ENCODE data around the gene OTUD5. TPM values are rescaled to one million over a fixed set of nuclear protein-coding genes. Genes with fewer than 3 reads are reported as not detected.

Gene OTUD5
- total and polyA plus RNA-seq, 10 donors = 29.6 to 65.8 (median 55.1) TPM

DNA sequence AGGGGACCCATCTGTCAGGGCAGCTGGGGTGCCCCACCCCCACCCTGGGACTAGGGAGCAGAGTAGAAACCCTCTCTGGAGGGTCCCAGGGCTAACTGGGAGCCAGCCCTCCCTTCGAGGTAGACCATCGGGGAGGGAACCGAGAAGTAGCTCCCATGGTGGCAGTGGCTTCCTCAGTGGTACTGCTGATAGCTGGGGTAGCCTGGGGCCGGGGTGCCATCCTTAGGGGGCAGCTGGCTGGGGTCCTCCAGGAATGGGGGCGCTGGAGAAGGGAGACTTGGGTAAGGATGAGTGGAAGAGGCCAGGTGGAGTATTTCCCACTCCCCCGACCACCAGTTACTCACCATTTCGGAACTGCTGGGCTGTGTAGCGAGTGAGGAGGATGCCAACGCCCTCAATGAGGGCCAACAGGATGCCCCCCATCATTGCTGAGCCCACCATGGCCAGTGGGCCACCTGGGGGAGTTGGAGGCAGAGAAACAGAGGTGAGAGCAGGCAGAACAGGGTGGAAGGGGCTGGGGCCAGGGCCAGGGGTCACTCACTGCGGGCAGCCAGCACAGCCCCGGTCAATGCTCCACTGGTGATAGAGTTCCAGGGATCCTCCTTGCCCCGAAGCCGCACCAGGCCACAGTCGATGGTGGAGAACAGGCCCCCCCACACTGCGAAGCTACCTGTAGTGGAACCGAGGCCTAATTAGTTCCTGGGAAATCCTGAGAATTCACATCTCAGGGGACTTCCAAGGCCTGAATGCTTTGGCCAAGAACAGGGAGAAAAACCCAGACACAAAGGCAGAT, 63.7 kb downstream of the OTUD5 start:
- H3K4me3 ChIP-seq = no peak overlapping the region
- 81 to 96% (median 87%) methylated on average over 6 to 16 of the region's 16 CpGs for WGBS, 5 donors
- H3K4me1 ChIP-seq = peaks cover 0 to 40% (median 18%) of the 10 kb centered on the region in 6 donors
- TF ChIP-seq POLR2AphosphoS5 (IDR thresholded peaks at IDR 0.05) = no peak
- H3K9me3 ChIP-seq = peaks cover 0 to 7% (median 0%) of the 10 kb centered on the region in 8 donors
- intact Hi-C loops (cut with DNase I; ENCODE audit: low total_unique reads) = loop anchor here (10.0 kb wide), 2 partner anchors 51 to 89 kb away; partner anchors contain the start of gene HDAC6
- no peak overlapping the region for H3K27ac ChIP-seq
- peak; percentile 71 for DNase-seq
- peaks cover 0 to 27% (median 9%) of the 10 kb centered on the region in 6 donors for H3K36me3 ChIP-seq
- H3K27me3 ChIP-seq (replicated peaks in 1 of 7) = peaks cover 0 to 7% (median 0%) of the 10 kb centered on the region in 7 donors

DNA sequence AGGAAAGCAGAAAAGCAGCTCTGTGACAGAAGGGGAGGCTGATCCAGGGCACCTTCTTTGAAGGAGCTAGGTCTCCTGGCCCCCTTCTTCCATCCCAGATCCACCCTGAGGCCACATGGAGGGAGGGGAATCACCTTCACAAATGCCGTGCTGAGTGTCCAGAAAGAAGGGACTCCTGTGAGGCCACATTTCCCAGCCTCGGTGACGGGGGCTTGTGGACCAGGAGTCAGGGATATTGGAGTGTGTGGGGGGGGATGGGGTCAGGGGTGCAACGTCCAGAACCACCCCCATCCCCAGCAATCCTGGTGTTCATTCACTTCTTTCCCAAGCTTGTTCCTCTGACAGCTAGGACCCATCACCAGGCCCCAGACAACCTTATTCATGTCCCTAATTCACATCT, 64.5 kb downstream of the OTUD5 start:
- WGBS, 5 donors = 63 to 90% (median 81%) methylated on average over 3 to 4 of the region's 4 CpGs
- no peak overlapping the region for H3K27ac ChIP-seq

DNA sequence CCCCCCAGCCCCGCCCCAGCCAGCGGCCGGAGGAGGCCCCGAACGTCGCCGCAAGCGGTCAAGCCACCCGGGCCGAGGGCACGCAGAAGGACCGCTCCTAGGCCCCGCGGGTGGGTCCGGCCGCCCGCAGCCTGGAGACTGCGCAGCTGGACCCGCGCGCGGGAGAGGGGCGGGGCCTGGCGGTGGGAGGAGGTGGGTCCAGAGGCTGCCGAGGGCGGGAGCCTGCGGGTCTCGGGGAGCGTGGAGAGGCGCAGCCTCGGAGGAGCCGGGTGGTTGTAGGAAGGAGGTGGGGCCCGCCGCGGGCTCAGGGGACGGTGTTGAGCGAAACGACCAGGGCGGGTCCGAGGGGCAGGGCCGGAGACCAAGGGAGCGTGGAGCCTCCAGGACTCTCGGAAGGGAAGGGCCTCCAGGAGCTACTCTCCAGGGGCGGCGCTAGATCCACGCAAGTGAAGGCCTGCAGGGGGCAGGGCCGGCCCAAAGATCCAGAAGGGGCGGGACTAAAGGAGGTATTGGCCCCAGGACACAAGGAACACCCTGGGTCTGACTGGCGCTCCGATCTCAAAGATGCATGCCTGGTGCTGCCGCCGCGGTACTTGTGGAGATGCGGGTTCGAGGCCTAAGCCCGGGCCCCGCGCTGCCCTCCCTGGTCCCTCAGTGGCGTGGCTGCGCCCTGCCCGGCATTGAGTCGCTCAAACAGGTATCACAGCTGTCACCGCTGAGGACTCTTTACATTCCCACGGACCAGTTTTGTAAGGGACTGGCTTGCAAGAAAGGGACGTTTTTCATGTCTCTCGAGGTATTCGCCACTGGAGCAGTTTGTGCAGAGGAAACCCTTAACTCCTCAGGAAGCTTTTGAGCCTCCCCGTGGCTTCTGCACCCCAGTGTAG, 65.8 kb downstream of the OTUD5 start:
- intact Hi-C loops (cut with DNase I; ENCODE audit: low total_unique reads) = loop anchor here (10.0 kb wide), 2 partner anchors 53 to 87 kb away; partner anchors contain the start of gene HDAC6
- peak overlapping the region; percentile 46 to 85 (median 60) for H3K4me3 ChIP-seq
- H3K27ac ChIP-seq = peak overlapping the region; percentile 46 to 85 (median 78)
- TF ChIP-seq, protein P1, sequence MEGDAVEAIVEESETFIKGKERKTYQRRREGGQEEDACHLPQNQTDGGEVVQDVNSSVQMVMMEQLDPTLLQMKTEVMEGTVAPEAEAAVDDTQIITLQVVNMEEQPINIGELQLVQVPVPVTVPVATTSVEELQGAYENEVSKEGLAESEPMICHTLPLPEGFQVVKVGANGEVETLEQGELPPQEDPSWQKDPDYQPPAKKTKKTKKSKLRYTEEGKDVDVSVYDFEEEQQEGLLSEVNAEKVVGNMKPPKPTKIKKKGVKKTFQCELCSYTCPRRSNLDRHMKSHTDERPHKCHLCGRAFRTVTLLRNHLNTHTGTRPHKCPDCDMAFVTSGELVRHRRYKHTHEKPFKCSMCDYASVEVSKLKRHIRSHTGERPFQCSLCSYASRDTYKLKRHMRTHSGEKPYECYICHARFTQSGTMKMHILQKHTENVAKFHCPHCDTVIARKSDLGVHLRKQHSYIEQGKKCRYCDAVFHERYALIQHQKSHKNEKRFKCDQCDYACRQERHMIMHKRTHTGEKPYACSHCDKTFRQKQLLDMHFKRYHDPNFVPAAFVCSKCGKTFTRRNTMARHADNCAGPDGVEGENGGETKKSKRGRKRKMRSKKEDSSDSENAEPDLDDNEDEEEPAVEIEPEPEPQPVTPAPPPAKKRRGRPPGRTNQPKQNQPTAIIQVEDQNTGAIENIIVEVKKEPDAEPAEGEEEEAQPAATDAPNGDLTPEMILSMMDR (IDR thresholded peaks at IDR 0.05 in 8 of 11, conservative IDR thresholded peaks at IDR 0.05 in 3 of 11) = peak in 10 of 11 experiments; percentile 39 to 80 (median 64)
- no peak for TF ChIP-seq POLR2A (IDR thresholded peaks at IDR 0.05)
- peak; percentile 72 to 83 (median 82) for TF ChIP-seq POLR2AphosphoS5 (IDR thresholded peaks at IDR 0.05)
- H3K27me3 ChIP-seq (replicated peaks in 1 of 7) = peaks cover 0 to 7% (median 0%) of the 10 kb centered on the region in 7 donors
- peaks cover 0 to 32% (median 11%) of the 10 kb centered on the region in 6 donors for H3K4me1 ChIP-seq
- peak; percentile 92 for DNase-seq
- 0 to 40% (median 2%) methylated on average over 4 to 68 of the region's 68 CpGs for WGBS, 5 donors
- no peaks in the 10 kb centered on the region for H3K9me3 ChIP-seq
- H3K36me3 ChIP-seq = peaks cover 0 to 27% (median 9%) of the 10 kb centered on the region in 6 donors

More for the DNA sequence above, 64.5 kb downstream of the OTUD5 start:
- TF ChIP-seq POLR2A (IDR thresholded peaks at IDR 0.05) (no peak), POLR2AphosphoS5 (IDR thresholded peaks at IDR 0.05) (no peak)
- TF ChIP-seq, protein P1 (IDR thresholded peaks at IDR 0.05 in 8 of 11, conservative IDR thresholded peaks at IDR 0.05 in 3 of 11) = no peak
- peaks cover 0 to 7% (median 0%) of the 10 kb centered on the region in 7 donors for H3K27me3 ChIP-seq (replicated peaks in 1 of 7)
- intact Hi-C loops (cut with DNase I; ENCODE audit: low total_unique reads) = loop anchor here (10.0 kb wide), 2 partner anchors 52 to 88 kb away; partner anchors contain the start of gene HDAC6
- peaks cover 0 to 27% (median 9%) of the 10 kb centered on the region in 6 donors for H3K36me3 ChIP-seq
- H3K4me3 ChIP-seq = no peak overlapping the region
- H3K4me1 ChIP-seq = peaks cover 0 to 35% (median 14%) of the 10 kb centered on the region in 6 donors
- no peak for DNase-seq
- H3K9me3 ChIP-seq = peaks cover 0 to 7% (median 0%) of the 10 kb centered on the region in 8 donors

DNA sequence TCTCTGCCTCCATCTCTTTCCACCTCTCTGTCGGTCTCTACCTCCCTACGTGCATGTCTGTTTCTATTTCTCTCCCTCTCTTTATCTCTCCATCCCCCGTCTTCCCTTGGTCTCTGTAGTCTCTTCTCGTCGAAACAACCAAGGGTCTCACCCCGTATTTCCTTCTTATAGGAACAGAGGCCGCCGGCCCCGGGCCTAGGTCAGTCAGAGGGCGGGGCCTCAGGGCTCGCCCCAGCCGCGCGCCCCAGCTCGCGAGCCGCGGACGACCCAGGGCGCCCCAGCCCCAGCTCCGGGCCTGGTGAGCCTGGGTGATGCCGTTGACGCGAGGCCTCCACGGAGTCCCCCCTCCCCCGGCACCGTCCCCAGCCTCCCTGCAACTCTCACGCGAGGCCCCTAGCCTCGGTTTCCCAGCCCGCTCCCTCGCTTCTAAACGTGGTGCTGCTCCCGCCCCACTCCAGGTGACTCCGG, 66.4 kb downstream of the OTUD5 start:
- DNase-seq = no peak
- WGBS, 5 donors = 1 to 54% (median 2%) methylated on average over 21 to 35 of the region's 35 CpGs
- H3K27ac ChIP-seq = peak overlapping the region; percentile 46 to 85 (median 78)
- H3K4me3 ChIP-seq = peak overlapping the region; percentile 46 to 85 (median 60)
- peaks cover 0 to 25% (median 5%) of the 10 kb centered on the region in 6 donors for H3K4me1 ChIP-seq
- intact Hi-C loops (cut with DNase I; ENCODE audit: low total_unique reads) = loop anchor here (10.0 kb wide), 2 partner anchors 54 to 86 kb away; partner anchors contain the start of gene HDAC6
- no peaks in the 10 kb centered on the region for H3K9me3 ChIP-seq
- H3K36me3 ChIP-seq = peaks cover 0 to 27% (median 9%) of the 10 kb centered on the region in 6 donors
- H3K27me3 ChIP-seq (replicated peaks in 1 of 7) = peaks cover 0 to 7% (median 0%) of the 10 kb centered on the region in 7 donors
- TF ChIP-seq, protein P1 (IDR thresholded peaks at IDR 0.05 in 8 of 11, conservative IDR thresholded peaks at IDR 0.05 in 3 of 11) = no peak
